ENCODE measurements around the gene GPC3. TPM values are rescaled to one million over a fixed set of nuclear protein-coding genes. Genes with fewer than 3 reads are reported as not detected.

GPC3 gene
- total RNA-seq, 1 donor from 2014 or later: 306 TPM

- H3K9ac ChIP-seq (ENCODE audit: low read depth in 1 of 3, low read length in 3 of 3): no peak overlapping the region
- H3K9me3 ChIP-seq (ENCODE audit: control insufficient read depth in 3 of 3, low read length in 3 of 3): no peaks in the 10 kb centered on the region
- H3K36me3 ChIP-seq (ENCODE audit: control insufficient read depth in 3 of 3, insufficient read depth in 3 of 3, low read length in 3 of 3): no peaks in the 10 kb centered on the region
- H3K27me3 ChIP-seq (ENCODE audit: control insufficient read depth in 3 of 3, insufficient read depth in 3 of 3, low read length in 3 of 3): peaks cover 0 to 2% (median 0%) of the 10 kb centered on the region in 3 donors
- no peak overlapping the region for H3K27ac ChIP-seq (ENCODE audit: low read depth, low read length)
- no peak overlapping the region for H3K4me3 ChIP-seq (ENCODE audit: low read length in 3 of 3)
- H3K4me1 ChIP-seq (ENCODE audit: control insufficient read depth in 3 of 3, insufficient read depth in 3 of 3, low read length in 3 of 3): no peaks in the 10 kb centered on the region
These were observed 12.5 kb downstream of the GPC3 start for GRCh38 chrX:133972916-133973315.

- Histone ChIP-seq H3K9ac (ENCODE audit: low read depth in 1 of 3, low read length in 3 of 3) (no peak overlapping the region), H3K4me3 (ENCODE audit: low read length in 3 of 3) (no peak overlapping the region), H3K36me3 (ENCODE audit: control insufficient read depth in 3 of 3, insufficient read depth in 3 of 3, low read length in 3 of 3) (no peaks in the 10 kb centered on the region), H3K4me1 (ENCODE audit: control insufficient read depth in 3 of 3, insufficient read depth in 3 of 3, low read length in 3 of 3) (no peaks in the 10 kb centered on the region), H3K27me3 (ENCODE audit: control insufficient read depth in 3 of 3, insufficient read depth in 3 of 3, low read length in 3 of 3) (peaks cover 0 to 4% (median 0%) of the 10 kb centered on the region in 3 donors), H3K27ac (ENCODE audit: low read depth, low read length) (no peak overlapping the region), H3K9me3 (ENCODE audit: control insufficient read depth in 3 of 3, low read length in 3 of 3) (no peaks in the 10 kb centered on the region)
These were observed 13.8 kb downstream of the GPC3 start for GRCh38 chrX:133971586-133971985.

- H3K9me3 ChIP-seq (ENCODE audit: control insufficient read depth in 3 of 3, low read length in 3 of 3): no peaks in the 10 kb centered on the region
- no peaks in the 10 kb centered on the region for H3K4me1 ChIP-seq (ENCODE audit: control insufficient read depth in 3 of 3, insufficient read depth in 3 of 3, low read length in 3 of 3)
- H3K36me3 ChIP-seq (ENCODE audit: control insufficient read depth in 3 of 3, insufficient read depth in 3 of 3, low read length in 3 of 3): no peaks in the 10 kb centered on the region
- no peak overlapping the region for H3K27ac ChIP-seq (ENCODE audit: low read depth, low read length)
- no peak overlapping the region for H3K4me3 ChIP-seq (ENCODE audit: low read length in 3 of 3)
- H3K27me3 ChIP-seq (ENCODE audit: control insufficient read depth in 3 of 3, insufficient read depth in 3 of 3, low read length in 3 of 3): peaks cover 0 to 4% (median 0%) of the 10 kb centered on the region in 3 donors
- H3K9ac ChIP-seq (ENCODE audit: low read depth in 1 of 3, low read length in 3 of 3): no peak overlapping the region
These were observed 15.3 kb downstream of the GPC3 start for GRCh38 chrX:133970076-133970475.

- Histone ChIP-seq H3K27me3 (ENCODE audit: control insufficient read depth in 3 of 3, insufficient read depth in 3 of 3, low read length in 3 of 3) (peaks cover 0 to 4% (median 0%) of the 10 kb centered on the region in 3 donors), H3K9me3 (ENCODE audit: control insufficient read depth in 3 of 3, low read length in 3 of 3) (no peaks in the 10 kb centered on the region), H3K36me3 (ENCODE audit: control insufficient read depth in 3 of 3, insufficient read depth in 3 of 3, low read length in 3 of 3) (no peaks in the 10 kb centered on the region), H3K4me1 (ENCODE audit: control insufficient read depth in 3 of 3, insufficient read depth in 3 of 3, low read length in 3 of 3) (no peaks in the 10 kb centered on the region), H3K4me3 (ENCODE audit: low read length in 3 of 3) (no peak overlapping the region), H3K27ac (ENCODE audit: low read depth, low read length) (no peak overlapping the region), H3K9ac (ENCODE audit: low read depth in 1 of 3, low read length in 3 of 3) (no peak overlapping the region)
These were observed 16.2 kb downstream of the GPC3 start for GRCh38 chrX:133969191-133969590.

GRCh38 chrX:133968109-133968508, 17.3 kb downstream of the GPC3 start:
- no peaks in the 10 kb centered on the region for H3K9me3 ChIP-seq (ENCODE audit: control insufficient read depth in 3 of 3, low read length in 3 of 3)
- H3K36me3 ChIP-seq (ENCODE audit: control insufficient read depth in 3 of 3, insufficient read depth in 3 of 3, low read length in 3 of 3): no peaks in the 10 kb centered on the region
- H3K4me1 ChIP-seq (ENCODE audit: control insufficient read depth in 3 of 3, insufficient read depth in 3 of 3, low read length in 3 of 3): no peaks in the 10 kb centered on the region
- no peak overlapping the region for H3K9ac ChIP-seq (ENCODE audit: low read depth in 1 of 3, low read length in 3 of 3)
- no peak overlapping the region for H3K4me3 ChIP-seq (ENCODE audit: low read length in 3 of 3)
- no peak overlapping the region for H3K27ac ChIP-seq (ENCODE audit: low read depth, low read length)
- peaks cover 0 to 4% (median 0%) of the 10 kb centered on the region in 3 donors for H3K27me3 ChIP-seq (ENCODE audit: control insufficient read depth in 3 of 3, insufficient read depth in 3 of 3, low read length in 3 of 3)

GRCh38 chrX:133966199-133966598, 19.2 kb downstream of the GPC3 start:
- Histone ChIP-seq H3K9me3 (ENCODE audit: control insufficient read depth in 3 of 3, low read length in 3 of 3) (no peaks in the 10 kb centered on the region), H3K27ac (ENCODE audit: low read depth, low read length) (no peak overlapping the region), H3K4me3 (ENCODE audit: low read length in 3 of 3) (no peak overlapping the region), H3K27me3 (ENCODE audit: control insufficient read depth in 3 of 3, insufficient read depth in 3 of 3, low read length in 3 of 3) (peaks cover 0 to 4% (median 0%) of the 10 kb centered on the region in 3 donors), H3K9ac (ENCODE audit: low read depth in 1 of 3, low read length in 3 of 3) (no peak overlapping the region), H3K4me1 (ENCODE audit: control insufficient read depth in 3 of 3, insufficient read depth in 3 of 3, low read length in 3 of 3) (no peaks in the 10 kb centered on the region), H3K36me3 (ENCODE audit: control insufficient read depth in 3 of 3, insufficient read depth in 3 of 3, low read length in 3 of 3) (no peaks in the 10 kb centered on the region)

GRCh38 chrX:133965321-133965720, 20.1 kb downstream of the GPC3 start:
- H3K4me1 ChIP-seq (ENCODE audit: control insufficient read depth in 3 of 3, insufficient read depth in 3 of 3, low read length in 3 of 3): no peaks in the 10 kb centered on the region
- no peak overlapping the region for H3K27ac ChIP-seq (ENCODE audit: low read depth, low read length)
- peaks cover 0 to 4% (median 0%) of the 10 kb centered on the region in 3 donors for H3K27me3 ChIP-seq (ENCODE audit: control insufficient read depth in 3 of 3, insufficient read depth in 3 of 3, low read length in 3 of 3)
- no peak overlapping the region for H3K9ac ChIP-seq (ENCODE audit: low read depth in 1 of 3, low read length in 3 of 3)
- H3K36me3 ChIP-seq (ENCODE audit: control insufficient read depth in 3 of 3, insufficient read depth in 3 of 3, low read length in 3 of 3): no peaks in the 10 kb centered on the region
- H3K4me3 ChIP-seq (ENCODE audit: low read length in 3 of 3): no peak overlapping the region
- H3K9me3 ChIP-seq (ENCODE audit: control insufficient read depth in 3 of 3, low read length in 3 of 3): no peaks in the 10 kb centered on the region

GRCh38 chrX:133961046-133961445, 24.3 kb downstream of the GPC3 start:
- Histone ChIP-seq H3K36me3 (ENCODE audit: control insufficient read depth in 3 of 3, insufficient read depth in 3 of 3, low read length in 3 of 3) (no peaks in the 10 kb centered on the region), H3K27me3 (ENCODE audit: control insufficient read depth in 3 of 3, insufficient read depth in 3 of 3, low read length in 3 of 3) (no peaks in the 10 kb centered on the region), H3K9me3 (ENCODE audit: control insufficient read depth in 3 of 3, low read length in 3 of 3) (no peaks in the 10 kb centered on the region), H3K27ac (ENCODE audit: low read depth, low read length) (no peak overlapping the region), H3K4me3 (ENCODE audit: low read length in 3 of 3) (no peak overlapping the region), H3K9ac (ENCODE audit: low read depth in 1 of 3, low read length in 3 of 3) (no peak overlapping the region), H3K4me1 (ENCODE audit: control insufficient read depth in 3 of 3, insufficient read depth in 3 of 3, low read length in 3 of 3) (no peaks in the 10 kb centered on the region)

- Histone ChIP-seq H3K4me1 (ENCODE audit: control insufficient read depth in 3 of 3, insufficient read depth in 3 of 3, low read length in 3 of 3) (no peaks in the 10 kb centered on the region), H3K9me3 (ENCODE audit: control insufficient read depth in 3 of 3, low read length in 3 of 3) (no peaks in the 10 kb centered on the region), H3K27ac (ENCODE audit: low read depth, low read length) (no peak overlapping the region), H3K9ac (ENCODE audit: low read depth in 1 of 3, low read length in 3 of 3) (no peak overlapping the region), H3K36me3 (ENCODE audit: control insufficient read depth in 3 of 3, insufficient read depth in 3 of 3, low read length in 3 of 3) (no peaks in the 10 kb centered on the region), H3K27me3 (ENCODE audit: control insufficient read depth in 3 of 3, insufficient read depth in 3 of 3, low read length in 3 of 3) (peaks cover 0 to 3% (median 0%) of the 10 kb centered on the region in 3 donors), H3K4me3 (ENCODE audit: low read length in 3 of 3) (no peak overlapping the region)
These were observed 25.4 kb downstream of the GPC3 start for GRCh38 chrX:133959972-133960371.

GRCh38 chrX:133958997-133959688, 26.3 kb downstream of the GPC3 start:
- no peak overlapping the region for H3K9ac ChIP-seq (ENCODE audit: low read depth in 1 of 3, low read length in 3 of 3)
- H3K4me3 ChIP-seq (ENCODE audit: low read length in 3 of 3): no peak overlapping the region
- H3K4me1 ChIP-seq (ENCODE audit: control insufficient read depth in 3 of 3, insufficient read depth in 3 of 3, low read length in 3 of 3): no peaks in the 10 kb centered on the region
- peaks cover 0 to 3% (median 0%) of the 10 kb centered on the region in 3 donors for H3K27me3 ChIP-seq (ENCODE audit: control insufficient read depth in 3 of 3, insufficient read depth in 3 of 3, low read length in 3 of 3)
- H3K9me3 ChIP-seq (ENCODE audit: control insufficient read depth in 3 of 3, low read length in 3 of 3): no peaks in the 10 kb centered on the region
- H3K36me3 ChIP-seq (ENCODE audit: control insufficient read depth in 3 of 3, insufficient read depth in 3 of 3, low read length in 3 of 3): no peaks in the 10 kb centered on the region
- H3K27ac ChIP-seq (ENCODE audit: low read depth, low read length): no peak overlapping the region
